GM12878 (cell line): Measurements from ENCODE around the gene SOX5. TPM values are rescaled to one million over a fixed set of nuclear protein-coding genes. Genes with fewer than 3 reads are reported as not detected.

Experiments
- ATAC-seq: fragments of 200-7000 bp; cut with Tn5 transposase; 3 replicates; pipeline ENCODE4 v1.9.1; 2020; ENCODE audit warnings: mild to moderate bottlenecking, moderate library complexity
- BruUV-seq: library from RNA; stranded (reverse); fragments of 400-500 nt; replicated peaks from 2 replicates; lab custom pipeline; 2021; lab: Mats Ljungman, UMichigan
- CTCF ChIA-PET: fragments of 300-600 bp; sonication (Branson Sonifier 250); formaldehyde crosslinking; extraction: SDS; loops from one replicate; lab custom pipeline; 2021; ENCODE audit warnings: inconsistent platforms; lab: Yijun Ruan, JAX
- POLR2A ChIA-PET: fragments of 350-600 bp; formaldehyde crosslinking; extraction: SDS; loops from one replicate; lab custom pipeline; 2021; ENCODE audit warnings: inconsistent platforms; lab: Charles Lee
- RAD21 ChIA-PET: fragments of 300-600 bp; sonication (Branson Sonifier 250); formaldehyde crosslinking; loops from one replicate; lab custom pipeline; 2023; ENCODE audit warnings: antibody characterized with exemption; ENCODE audit not compliant: unreplicated experiment; lab: Charles Lee
- SMC1A ChIA-PET: fragments of 300-600 bp; sonication (Branson Sonifier 250); formaldehyde crosslinking; loops from one replicate; lab custom pipeline; 2023; ENCODE audit not compliant: unreplicated experiment, uncharacterized antibody; lab: Charles Lee
- DNase-seq: peaks from one replicate; pipeline ENCODE4 v3.0.0-alpha.2; 2011; ENCODE audit warnings: low read depth, low spot score
- FAIRE-seq: peaks from 3 replicates; lab custom pipeline; 2011; peaks lifted over from hg19 to GRCh38; lab: Jason Lieb, UNC
- H2AFZ ChIP-seq: 2 replicates; pipeline ENCODE4 v1.6.0; 2011; ENCODE audit warnings: low read depth, low read length, control low read depth; ENCODE audit not compliant: control insufficient read depth
- H3K27ac ChIP-seq: 2 replicates; pipeline ENCODE4 v1.5.1; 2011; ENCODE audit warnings: control low read depth; ENCODE audit not compliant: control insufficient read depth, insufficient read depth
- H3K27me3 ChIP-seq, 2 experiments: replicated peaks in 1 of 2; 2 replicates each; pipeline versions ENCODE4 v1.6.0 to v1.6.1; 2011; ENCODE audit warnings: low read length in 1 of 2; ENCODE audit not compliant: control insufficient read depth in 2 of 2, insufficient read depth in 2 of 2
- H3K36me3 ChIP-seq, 2 experiments: 2 replicates each; pipeline ENCODE4 v1.5.1; 2011; ENCODE audit warnings: low read length in 1 of 2; ENCODE audit not compliant: control insufficient read depth in 2 of 2, insufficient read depth in 2 of 2
- H3K4me1 ChIP-seq: 2 replicates; pipeline ENCODE4 v1.6.1; 2011; ENCODE audit warnings: mild to moderate bottlenecking, low read length, moderate library complexity, mixed read lengths; ENCODE audit not compliant: control insufficient read depth, insufficient read depth
- H3K4me2 ChIP-seq: 2 replicates; pipeline ENCODE4 v1.6.0; 2011; ENCODE audit warnings: control low read depth; ENCODE audit not compliant: control insufficient read depth, insufficient read depth
- H3K4me3 ChIP-seq: fragments of 200-600 bp; sonication (generic); 2 replicates; pipeline ENCODE4 v1.5.1; 2016
- H3K79me2 ChIP-seq: 2 replicates; pipeline ENCODE4 v1.6.0; 2011; ENCODE audit warnings: low read length; ENCODE audit not compliant: control insufficient read depth, insufficient read depth
- H3K9ac ChIP-seq: 2 replicates; pipeline ENCODE4 v1.8.0; 2011; ENCODE audit warnings: low read length, control low read depth, mixed read lengths; ENCODE audit not compliant: control insufficient read depth, insufficient read depth
- H3K9me3 ChIP-seq: replicated peaks from 3 replicates; pipeline ENCODE4 v1.5.1; 2011; ENCODE audit warnings: mild to moderate bottlenecking, low read length; ENCODE audit not compliant: control insufficient read depth, insufficient read depth
- H4K20me1 ChIP-seq: 2 replicates; pipeline ENCODE4 v1.6.0; 2011; ENCODE audit not compliant: control insufficient read depth, insufficient read depth
- CTCF ChIP-seq, 3 experiments: IDR thresholded peaks in 2 of 3; conservative IDR thresholded peaks in 1 of 3; 2 replicates each; pipeline ENCODE4 v1.5.1; 2011; ENCODE audit warnings: low read depth in 3 of 3, low read length in 3 of 3, mild to moderate bottlenecking in 3 of 3, control low read depth in 2 of 3, moderate library complexity in 2 of 3, inconsistent platforms in 1 of 3, mixed read lengths in 1 of 3; ENCODE audit not compliant: control insufficient read depth in 2 of 3, insufficient read depth in 1 of 3; ENCODE audit errors: extremely low read depth in 1 of 3
- DPF2 ChIP-seq: fragments of 450-650 bp; IDR thresholded peaks from 2 replicates; pipeline ENCODE4 v1.6.1; 2017; ENCODE audit warnings: mild to moderate bottlenecking
- E2F8 ChIP-seq: fragments of 450-650 bp; IDR thresholded peaks from 2 replicates; pipeline ENCODE4 v1.6.1; 2018; ENCODE audit warnings: mild to moderate bottlenecking, low read depth, moderate library complexity; ENCODE audit not compliant: partially characterized antibody
- EGR1 ChIP-seq, 2 experiments: IDR thresholded peaks; 1 replicate in 1 of 2; 2 replicates in 1 of 2; pipeline ENCODE4 v1.6.1; 2011 to 2012; ENCODE audit warnings: low read depth in 2 of 2, low read length in 2 of 2, borderline replicate concordance in 1 of 2, mild to moderate bottlenecking in 1 of 2, moderate library complexity in 1 of 2
- IKZF1 ChIP-seq: fragments of 450-650 bp; conservative IDR thresholded peaks from 2 replicates; pipeline ENCODE4 v1.6.1; 2017; ENCODE audit warnings: antibody characterized with exemption, mild to moderate bottlenecking
- MYC ChIP-seq: IDR thresholded peaks from 2 replicates; pipeline ENCODE4 v1.6.1; 2011; ENCODE audit warnings: mild to moderate bottlenecking, low read length, moderate library complexity, inconsistent platforms; ENCODE audit not compliant: insufficient read depth, insufficient replicate concordance, insufficient read length, severe bottlenecking
- PRDM15 ChIP-seq: fragments of 450-650 bp; formaldehyde crosslinking; IDR thresholded peaks from 2 replicates; pipeline ENCODE4 v1.4.0; 2020; ENCODE audit warnings: mild to moderate bottlenecking, moderate library complexity
- RAD51 ChIP-seq: fragments of 450-650 bp; IDR thresholded peaks from 2 replicates; pipeline ENCODE4 v1.6.1; 2016; ENCODE audit warnings: moderate library complexity, mild to moderate bottlenecking, inconsistent platforms
- YY1 ChIP-seq: IDR thresholded peaks from 2 replicates; pipeline ENCODE4 v1.6.1; 2011; ENCODE audit warnings: low read depth, mild to moderate bottlenecking, low read length
- WGBS: methylation state at CpG from one replicate; pipeline ENCODE4 v1.1.6; 2016; ENCODE audit warnings: low lambda C conversion rate; ENCODE audit not compliant: insufficient replicate concordance, insufficient coverage; ENCODE audit errors: missing lambda C conversion rate; 5-methylcytosine and 5-hydroxymethylcytosine counted together
- in situ Hi-C: fragments of 300-500 bp; cut with MboI; formaldehyde crosslinking; loops from 9 replicates; pipeline ENCODE4 v1.14.3; 2018; ENCODE audit warnings: mixed read lengths
- intact Hi-C: fragments of 100-400 bp; cut with micrococcal nuclease; formaldehyde crosslinking; loops from one replicate; pipeline ENCODE4 v1.14.2; 2022; ENCODE audit not compliant: unreplicated experiment
- polyA plus RNA-seq, 11 experiments: library from polyadenylated mRNA; depleted of rRNA in 4 of 11; unstranded in 6 of 11; stranded (reverse) in 5 of 11; fragments of >200 nt; fragmentation: Nextera tagmentation in 4 of 11; fragmentation: Illumina TruSeq in 1 of 11; extraction: Ambion mirVana in 4 of 11; extraction: Trizol in 1 of 11; gene quantifications; 1 replicate in 1 of 11; 2 replicates in 10 of 11; pipeline versions ENCODE4 v1.2.1 to v1.2.3, GENCODE V29; 2011 to 2016; ENCODE audit warnings: inconsistent platforms in 2 of 11, missing spikeins in 2 of 11, low read depth in 1 of 11
- total RNA-seq, 4 experiments: library from RNA; depleted of rRNA in 3 of 4; stranded (reverse); fragments of >200 nt in 3 of 4; fragmentation: Illumina TruSeq in 1 of 4; extraction: Trizol in 1 of 4; gene quantifications; 2 replicates each; pipeline versions ENCODE4 v1.2.1 to v1.2.3, GENCODE V29; 2013 to 2021
- TF ChIP-seq, protein P1 (sequence below): IDR thresholded peaks from 2 replicates; pipeline ENCODE4 v1.6.1; 2012; ENCODE audit warnings: low read length, inconsistent platforms
- TF ChIP-seq, protein P2 (sequence below): IDR thresholded peaks from 2 replicates; pipeline ENCODE4 v1.6.1; 2011; ENCODE audit warnings: low read depth, low read length, improper control_type of control experiment, borderline replicate concordance

Gene SOX5
- total and polyA plus RNA-seq, 10 of the 15 experiments (the other 5 are each of a cell fraction or from before 2014, with no cell fraction given): 0.08 to 1.0 (median 0.24) TPM

GRCh38 chr12:23581913-23582312 is 367.6 kb downstream of the SOX5 start (continued):
- TF ChIP-seq EGR1 (IDR thresholded peaks at IDR 0.05; ENCODE audit: borderline replicate concordance in 1 of 2, low read depth in 2 of 2, low read length in 2 of 2): no peak
- TF ChIP-seq, all 136 proteins: peak for 0

DNA sequence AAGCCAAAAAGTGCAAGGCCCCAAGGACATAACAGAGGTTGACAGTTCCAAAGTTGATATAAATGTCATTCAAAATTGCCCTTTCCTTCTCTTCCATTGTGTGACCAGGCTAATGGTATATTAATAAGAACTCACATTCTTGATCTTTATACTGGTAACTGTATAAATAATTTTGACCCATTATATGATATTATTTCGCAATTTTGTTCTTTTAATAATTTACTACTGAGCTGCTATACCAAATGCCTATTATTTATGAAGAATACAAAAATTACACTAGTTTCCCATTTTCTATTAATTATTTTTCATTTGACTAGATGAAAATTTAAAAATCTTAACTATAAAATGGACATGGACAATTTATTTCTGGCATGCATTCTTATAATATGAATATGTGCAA is 370.2 kb downstream of the SOX5 start:
- no peak for DNase-seq
- no peak overlapping the region for H3K9ac ChIP-seq
- CTCF ChIA-PET: no interaction called here
- no peak for FAIRE-seq
- H2AFZ ChIP-seq: no peak overlapping the region
- no peaks in the 10 kb centered on the region for H3K9me3 ChIP-seq
- H3K79me2 ChIP-seq: no peaks in the 10 kb centered on the region
- H3K36me3 ChIP-seq: no peaks in the 10 kb centered on the region
- RAD21 ChIA-PET: no interaction called here
- ATAC-seq: no peak
- intact Hi-C loops: no loop called here
- H3K27ac ChIP-seq: no peak overlapping the region
- no TSS peak for BruUV-seq
- no peak overlapping the region for H3K4me2 ChIP-seq
- H3K4me3 ChIP-seq: no peak overlapping the region
- in situ Hi-C loops: no loop called here
- POLR2A ChIA-PET: no interaction called here
- H3K4me1 ChIP-seq: no peaks in the 10 kb centered on the region
- no peaks in the 10 kb centered on the region for H4K20me1 ChIP-seq
- 0% methylated on average over 1 of the region's 1 CpG for WGBS
- SMC1A ChIA-PET: interaction anchor here (1.4 to 1.5 kb wide), 2 partner anchors 9 to 20 kb away, joined by 3 read pairs; no protein-coding TSS in a partner anchor
- no peaks in the 10 kb centered on the region for H3K27me3 ChIP-seq
- no peak for TF ChIP-seq YY1
- no peak for TF ChIP-seq MYC
- TF ChIP-seq DPF2: no peak
- TF ChIP-seq CTCF (IDR thresholded peaks at IDR 0.05 in 2 of 3, conservative IDR thresholded peaks at IDR 0.05 in 1 of 3; ENCODE audit: control insufficient read depth in 2 of 3, extremely low read depth in 1 of 3, insufficient read depth in 1 of 3, low read depth in 3 of 3, low read length in 3 of 3): no peak
- TF ChIP-seq PRDM15: no peak
- TF ChIP-seq RAD51: no peak
- TF ChIP-seq, protein P1, sequence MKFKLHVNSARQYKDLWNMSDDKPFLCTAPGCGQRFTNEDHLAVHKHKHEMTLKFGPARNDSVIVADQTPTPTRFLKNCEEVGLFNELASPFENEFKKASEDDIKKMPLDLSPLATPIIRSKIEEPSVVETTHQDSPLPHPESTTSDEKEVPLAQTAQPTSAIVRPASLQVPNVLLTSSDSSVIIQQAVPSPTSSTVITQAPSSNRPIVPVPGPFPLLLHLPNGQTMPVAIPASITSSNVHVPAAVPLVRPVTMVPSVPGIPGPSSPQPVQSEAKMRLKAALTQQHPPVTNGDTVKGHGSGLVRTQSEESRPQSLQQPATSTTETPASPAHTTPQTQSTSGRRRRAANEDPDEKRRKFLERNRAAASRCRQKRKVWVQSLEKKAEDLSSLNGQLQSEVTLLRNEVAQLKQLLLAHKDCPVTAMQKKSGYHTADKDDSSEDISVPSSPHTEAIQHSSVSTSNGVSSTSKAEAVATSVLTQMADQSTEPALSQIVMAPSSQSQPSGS: no peak
- TF ChIP-seq, protein P2, sequence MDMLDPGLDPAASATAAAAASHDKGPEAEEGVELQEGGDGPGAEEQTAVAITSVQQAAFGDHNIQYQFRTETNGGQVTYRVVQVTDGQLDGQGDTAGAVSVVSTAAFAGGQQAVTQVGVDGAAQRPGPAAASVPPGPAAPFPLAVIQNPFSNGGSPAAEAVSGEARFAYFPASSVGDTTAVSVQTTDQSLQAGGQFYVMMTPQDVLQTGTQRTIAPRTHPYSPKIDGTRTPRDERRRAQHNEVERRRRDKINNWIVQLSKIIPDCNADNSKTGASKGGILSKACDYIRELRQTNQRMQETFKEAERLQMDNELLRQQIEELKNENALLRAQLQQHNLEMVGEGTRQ: no peak
- no peak for TF ChIP-seq IKZF1
- no peak for TF ChIP-seq E2F8
